ENCODE results near the gene PAPPA2.

GRCh38 chr1:176471338-176472121 is 8.6 kb downstream of the PAPPA2 start:
- TF ChIP-seq, protein P1, sequence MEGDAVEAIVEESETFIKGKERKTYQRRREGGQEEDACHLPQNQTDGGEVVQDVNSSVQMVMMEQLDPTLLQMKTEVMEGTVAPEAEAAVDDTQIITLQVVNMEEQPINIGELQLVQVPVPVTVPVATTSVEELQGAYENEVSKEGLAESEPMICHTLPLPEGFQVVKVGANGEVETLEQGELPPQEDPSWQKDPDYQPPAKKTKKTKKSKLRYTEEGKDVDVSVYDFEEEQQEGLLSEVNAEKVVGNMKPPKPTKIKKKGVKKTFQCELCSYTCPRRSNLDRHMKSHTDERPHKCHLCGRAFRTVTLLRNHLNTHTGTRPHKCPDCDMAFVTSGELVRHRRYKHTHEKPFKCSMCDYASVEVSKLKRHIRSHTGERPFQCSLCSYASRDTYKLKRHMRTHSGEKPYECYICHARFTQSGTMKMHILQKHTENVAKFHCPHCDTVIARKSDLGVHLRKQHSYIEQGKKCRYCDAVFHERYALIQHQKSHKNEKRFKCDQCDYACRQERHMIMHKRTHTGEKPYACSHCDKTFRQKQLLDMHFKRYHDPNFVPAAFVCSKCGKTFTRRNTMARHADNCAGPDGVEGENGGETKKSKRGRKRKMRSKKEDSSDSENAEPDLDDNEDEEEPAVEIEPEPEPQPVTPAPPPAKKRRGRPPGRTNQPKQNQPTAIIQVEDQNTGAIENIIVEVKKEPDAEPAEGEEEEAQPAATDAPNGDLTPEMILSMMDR (IDR thresholded peaks at IDR 0.05), result no peak
- no peak for TF ChIP-seq POLR2A (IDR thresholded peaks at IDR 0.05)
